ENCODE results near the gene KRT24.

The KRT24 gene

DNA sequence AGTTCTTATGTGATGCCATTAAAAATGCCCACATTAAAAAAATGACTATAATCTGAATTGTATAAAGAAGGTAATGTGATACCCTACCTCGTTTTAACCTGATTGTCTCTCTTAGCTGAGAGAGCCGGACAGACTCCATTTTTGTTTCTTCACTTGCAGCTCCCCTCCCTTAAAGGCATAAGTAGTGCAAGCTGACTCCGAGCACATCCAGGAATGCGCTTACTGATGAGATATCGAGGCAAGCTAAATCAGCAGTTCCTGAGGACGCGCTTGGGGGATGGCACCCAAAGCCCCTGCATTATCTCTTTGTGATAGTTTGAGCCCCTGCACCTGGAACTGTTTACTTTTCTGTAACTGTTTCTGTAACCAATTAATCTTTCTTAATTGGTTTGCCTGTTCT, 6.3 kb downstream of the KRT24 start:
- H3K4me3 ChIP-seq (ENCODE audit: low read length), result no peak overlapping the region
- no peak for DNase-seq (ENCODE audit: low read depth, low spot score)

DNA sequence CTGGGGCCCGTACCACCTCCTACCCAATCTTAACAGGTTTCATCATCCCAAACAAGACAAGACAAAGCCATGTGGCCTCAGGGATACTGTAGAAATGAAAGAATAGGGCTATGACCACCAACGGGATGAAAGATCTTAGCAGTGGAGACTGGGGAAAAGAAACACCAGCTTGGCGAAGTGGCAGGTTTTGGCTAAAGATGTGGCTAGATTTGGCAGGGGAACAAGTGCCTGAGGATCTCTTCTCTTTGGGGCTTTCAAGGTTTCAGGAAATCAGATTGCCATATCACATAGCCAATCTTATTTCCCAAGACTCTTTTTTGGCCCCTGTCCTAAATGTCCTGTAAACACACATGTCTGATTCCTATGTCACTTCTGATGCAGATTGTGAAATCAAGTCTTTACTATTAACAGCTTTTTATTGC, 6.9 kb downstream of the KRT24 start:
- DNase-seq (ENCODE audit: low read depth, low spot score), result no peak
- no peak overlapping the region for H3K4me3 ChIP-seq (ENCODE audit: low read length)

DNA sequence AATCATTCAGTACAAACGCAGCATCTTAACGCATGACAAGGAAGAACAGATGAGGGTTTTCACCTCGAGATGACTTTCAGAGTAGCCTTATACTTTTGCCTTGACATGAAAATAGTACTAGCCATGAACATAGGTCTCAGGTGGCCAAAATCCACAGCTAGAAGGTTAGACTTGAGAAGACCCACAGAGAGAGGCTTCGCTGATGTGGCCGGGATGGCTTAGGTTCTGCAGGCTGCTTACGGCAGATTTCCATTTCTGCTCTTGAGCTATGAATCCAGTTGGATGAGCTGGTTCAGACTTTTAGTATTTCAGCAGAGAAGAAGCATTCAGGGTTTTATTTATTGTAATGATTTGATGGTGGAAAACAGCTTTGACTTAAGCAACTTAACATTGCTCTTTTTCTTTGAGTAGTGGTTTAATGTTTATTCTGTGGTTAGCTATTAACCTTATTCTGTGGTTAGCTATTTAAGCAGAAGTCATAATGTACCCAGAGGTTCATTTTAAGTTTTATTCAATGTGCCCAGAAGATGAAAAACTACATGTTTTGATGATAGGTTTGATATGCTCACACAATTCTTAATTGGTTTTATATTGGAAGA, 7.6 kb downstream of the KRT24 start:
- H3K4me3 ChIP-seq (ENCODE audit: low read length), result no peak overlapping the region
- DNase-seq (ENCODE audit: low read depth, low spot score), result no peak

DNA sequence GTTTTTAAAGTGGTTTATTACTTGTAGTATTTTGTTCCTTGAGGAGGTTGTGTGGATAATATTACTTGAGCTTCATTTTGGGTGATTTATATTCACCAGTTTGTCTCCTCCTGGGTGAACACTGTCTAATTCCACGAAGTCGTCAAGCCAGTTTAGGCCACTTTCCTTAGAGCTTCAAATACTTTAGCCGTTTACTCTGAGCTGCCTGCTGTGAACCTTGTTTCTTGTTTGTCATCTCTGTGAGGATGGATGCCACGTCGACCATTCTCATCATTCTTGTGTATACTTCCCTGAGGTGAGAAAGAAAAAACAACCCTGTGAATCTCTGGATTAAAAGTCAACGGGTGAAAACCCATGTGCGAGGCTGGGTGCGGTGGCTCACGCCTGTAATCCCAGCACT, 9.0 kb downstream of the KRT24 start:
- DNase-seq (ENCODE audit: low read depth, low spot score), result no peak
- no peak overlapping the region for H3K4me3 ChIP-seq (ENCODE audit: low read length)

DNA sequence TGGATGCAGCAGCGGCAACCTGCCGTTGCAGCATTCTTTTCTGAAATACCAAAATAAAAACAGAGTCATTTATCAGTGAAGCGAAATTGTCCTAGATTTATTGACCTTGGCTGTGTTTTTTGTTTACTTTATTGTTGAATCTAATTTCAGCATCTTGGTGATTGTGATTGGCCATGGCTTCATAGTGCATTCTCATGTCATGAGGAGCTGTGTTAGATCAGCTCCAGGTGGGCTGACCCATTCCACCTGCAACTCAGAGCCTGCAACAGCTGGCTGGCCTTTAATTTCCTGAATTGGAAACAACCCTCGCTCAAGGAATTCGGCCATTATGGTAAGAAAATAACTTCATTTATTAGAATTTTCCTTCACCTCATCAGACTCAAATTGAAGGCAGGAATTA, 16.4 kb downstream of the KRT24 start:
- DNase-seq (ENCODE audit: low read depth, low spot score), result no peak

DNA sequence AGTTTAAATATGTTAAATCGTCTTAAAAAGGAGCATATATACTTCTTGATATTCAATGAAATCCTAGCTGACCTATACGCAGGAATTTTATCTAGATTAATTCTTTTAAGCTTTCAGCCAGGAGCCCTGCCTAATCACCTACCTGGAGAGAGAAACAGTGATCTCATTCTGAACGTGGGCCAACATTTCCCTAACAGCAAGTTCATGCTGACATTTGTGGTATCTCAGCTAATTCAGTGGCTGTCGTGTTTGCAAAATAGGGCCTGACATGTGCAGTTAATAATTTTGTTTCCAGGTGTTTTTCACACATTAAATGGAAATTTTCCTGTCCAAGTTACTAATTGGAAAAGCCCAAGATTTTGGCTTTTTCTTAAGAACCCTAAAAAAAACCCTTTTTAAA, 17.4 kb downstream of the KRT24 start:
- DNase-seq (ENCODE audit: low read depth, low spot score), result no peak
- no peak overlapping the region for H3K4me3 ChIP-seq (ENCODE audit: low read length)

More for the DNA sequence above, 16.4 kb downstream of the KRT24 start:
- H3K4me3 ChIP-seq (ENCODE audit: low read length), result no peak overlapping the region

DNA sequence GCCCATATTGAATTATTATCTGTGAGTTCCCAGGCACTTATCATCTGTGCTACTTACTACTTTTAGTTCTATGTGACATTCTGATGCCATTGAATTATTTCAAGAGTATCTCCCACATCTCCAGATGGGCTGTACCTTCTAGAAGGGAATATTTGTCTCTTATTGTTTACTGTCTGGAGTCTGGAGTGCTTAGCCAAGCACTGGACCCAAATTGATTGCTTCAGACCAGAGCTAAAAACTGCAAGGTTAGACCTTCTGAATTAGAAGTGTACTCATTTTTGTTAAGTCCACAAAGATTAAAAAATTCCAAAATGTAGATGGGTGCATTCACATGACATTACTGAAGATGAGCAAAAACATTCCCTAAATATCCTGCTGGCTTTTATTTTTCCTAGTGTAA, 22.6 kb downstream of the KRT24 start:
- no peak for DNase-seq (ENCODE audit: low read depth, low spot score)
- H3K4me3 ChIP-seq (ENCODE audit: low read length), result no peak overlapping the region

DNA sequence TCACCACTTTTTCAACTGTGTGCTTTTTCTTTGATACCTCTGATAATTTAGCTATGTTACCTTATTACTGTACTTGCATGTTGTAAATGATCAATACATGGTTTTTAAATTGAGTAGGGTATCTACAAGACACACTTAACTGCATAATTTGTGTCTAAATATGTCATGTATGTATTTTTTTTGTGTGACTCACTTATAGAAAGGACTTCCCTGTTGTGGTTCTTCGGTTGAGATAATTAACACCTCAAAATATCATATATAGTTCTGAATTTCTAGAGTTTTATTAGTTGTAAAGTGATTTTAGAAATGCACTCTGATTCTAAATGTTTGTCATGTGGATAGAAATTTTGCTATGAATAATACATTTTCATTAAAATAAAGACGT, 24.0 kb downstream of the KRT24 start:
- H3K4me3 ChIP-seq (ENCODE audit: low read length), result no peak overlapping the region
- no peak for DNase-seq (ENCODE audit: low read depth, low spot score)

DNA sequence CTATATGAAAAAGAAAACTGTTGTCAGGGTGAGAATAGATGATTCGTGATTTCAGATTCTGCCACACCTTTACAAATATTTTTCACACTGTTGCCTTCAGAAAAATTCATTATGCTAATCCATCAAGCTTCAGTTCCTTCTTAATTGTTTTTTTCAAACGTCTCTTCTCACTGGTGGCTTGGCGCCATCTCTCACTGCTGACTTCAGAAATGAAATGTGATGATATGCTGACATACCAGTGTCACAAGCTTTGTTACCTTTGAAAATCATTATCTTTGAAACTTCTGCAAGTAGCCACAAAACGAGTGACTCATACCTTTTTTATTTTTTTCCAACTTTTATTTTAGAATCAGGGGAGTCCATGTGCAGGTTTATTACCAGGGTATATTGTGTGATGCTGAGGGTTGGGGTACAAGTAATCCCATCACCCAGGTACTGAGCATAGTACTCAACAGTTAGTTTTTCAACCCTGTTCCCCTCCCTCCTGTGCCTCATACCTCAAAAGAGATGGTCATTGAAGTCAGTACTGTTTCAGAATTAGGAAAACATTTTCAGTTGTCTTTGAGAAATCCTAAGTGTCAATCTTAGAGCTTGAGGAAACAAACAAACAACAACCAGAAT, 24.5 kb downstream of the KRT24 start:
- no peak for DNase-seq (ENCODE audit: low read depth, low spot score)
- H3K4me3 ChIP-seq (ENCODE audit: low read length), result no peak overlapping the region

DNA sequence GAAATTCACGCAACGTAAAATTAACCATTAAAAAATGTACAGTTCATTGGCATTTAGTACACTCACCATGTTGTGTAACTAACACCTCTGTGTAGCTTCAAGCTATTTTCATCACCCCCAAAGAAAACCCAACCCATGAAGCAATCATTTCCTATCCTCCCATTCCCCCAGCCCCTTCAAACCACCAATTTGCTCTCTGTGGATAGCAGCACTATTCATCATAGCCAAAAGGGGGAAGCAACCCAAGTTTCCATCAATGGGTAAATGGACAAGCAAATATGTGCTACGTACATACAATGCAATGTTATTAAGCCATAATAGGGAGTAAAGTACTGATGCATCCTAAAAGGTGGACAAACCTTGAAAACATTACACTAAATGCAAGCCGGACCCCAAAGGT, 27.6 kb downstream of the KRT24 start:
- DNase-seq (ENCODE audit: low read depth, low spot score), result no peak
- no peak overlapping the region for H3K4me3 ChIP-seq (ENCODE audit: low read length)

DNA sequence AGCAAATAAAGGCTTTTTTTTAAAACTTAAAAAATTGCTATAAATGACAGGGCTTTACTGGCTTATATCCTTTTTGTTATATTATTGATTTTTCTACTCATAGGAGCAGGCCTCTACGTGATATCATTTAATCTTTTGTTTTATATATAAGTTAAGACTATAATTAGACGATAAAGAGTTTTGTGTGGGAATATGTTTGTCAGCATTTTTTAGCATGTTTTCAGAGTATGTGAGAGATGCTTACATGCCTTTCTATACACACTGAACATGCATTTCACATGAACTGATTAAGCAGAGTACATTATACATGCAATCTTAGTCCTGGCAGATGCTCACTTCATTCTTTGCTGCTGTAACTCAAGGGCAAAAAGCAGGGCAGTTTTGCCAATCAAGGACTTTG, 30.9 kb downstream of the KRT24 start:
- no peak overlapping the region for H3K4me3 ChIP-seq (ENCODE audit: low read length)
- DNase-seq (ENCODE audit: low read depth, low spot score), result no peak

DNA sequence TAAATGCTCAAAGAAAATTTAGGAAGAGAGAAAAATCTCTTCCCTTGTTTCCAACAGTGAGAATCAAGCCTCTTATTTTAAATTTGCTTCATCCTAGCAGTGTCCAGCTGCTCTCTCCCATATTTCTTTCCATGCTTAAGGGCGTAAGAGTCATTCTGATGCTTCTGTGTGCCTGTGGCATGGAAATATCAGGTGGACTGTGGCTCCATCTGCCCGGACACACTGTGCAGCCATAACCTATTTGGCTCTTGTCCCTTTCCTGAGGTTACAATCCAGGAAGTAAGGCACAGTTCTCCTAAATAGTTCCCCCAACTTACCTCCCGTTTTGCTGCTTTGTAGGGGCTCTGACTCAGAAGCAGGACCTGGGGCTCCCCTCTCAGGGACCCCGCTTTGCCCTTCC, 32.3 kb downstream of the KRT24 start:
- no peak for DNase-seq (ENCODE audit: low read depth, low spot score)
- H3K4me3 ChIP-seq (ENCODE audit: low read length), result no peak overlapping the region

DNA sequence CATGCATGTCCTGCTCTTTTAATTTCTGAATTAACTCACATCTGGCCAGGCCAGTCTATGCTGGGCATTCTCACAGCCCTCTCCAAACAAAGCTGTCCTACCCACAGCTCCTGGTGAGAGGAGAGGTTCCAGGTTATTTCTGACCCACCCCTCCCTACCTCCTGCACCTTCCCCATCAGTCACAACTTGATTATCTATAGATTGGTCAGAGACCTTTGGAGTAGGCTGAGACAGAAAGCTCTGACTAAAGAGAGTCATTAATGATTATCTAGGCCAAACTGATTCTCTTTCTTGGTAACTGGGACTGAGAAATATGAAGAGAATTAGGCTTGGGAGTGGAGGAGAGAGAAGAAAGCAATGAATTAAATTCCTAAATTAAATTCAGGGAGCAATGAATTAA, 37.2 kb downstream of the KRT24 start:
- no peak for DNase-seq (ENCODE audit: low read depth, low spot score)
- no peak overlapping the region for H3K4me3 ChIP-seq (ENCODE audit: low read length)

DNA sequence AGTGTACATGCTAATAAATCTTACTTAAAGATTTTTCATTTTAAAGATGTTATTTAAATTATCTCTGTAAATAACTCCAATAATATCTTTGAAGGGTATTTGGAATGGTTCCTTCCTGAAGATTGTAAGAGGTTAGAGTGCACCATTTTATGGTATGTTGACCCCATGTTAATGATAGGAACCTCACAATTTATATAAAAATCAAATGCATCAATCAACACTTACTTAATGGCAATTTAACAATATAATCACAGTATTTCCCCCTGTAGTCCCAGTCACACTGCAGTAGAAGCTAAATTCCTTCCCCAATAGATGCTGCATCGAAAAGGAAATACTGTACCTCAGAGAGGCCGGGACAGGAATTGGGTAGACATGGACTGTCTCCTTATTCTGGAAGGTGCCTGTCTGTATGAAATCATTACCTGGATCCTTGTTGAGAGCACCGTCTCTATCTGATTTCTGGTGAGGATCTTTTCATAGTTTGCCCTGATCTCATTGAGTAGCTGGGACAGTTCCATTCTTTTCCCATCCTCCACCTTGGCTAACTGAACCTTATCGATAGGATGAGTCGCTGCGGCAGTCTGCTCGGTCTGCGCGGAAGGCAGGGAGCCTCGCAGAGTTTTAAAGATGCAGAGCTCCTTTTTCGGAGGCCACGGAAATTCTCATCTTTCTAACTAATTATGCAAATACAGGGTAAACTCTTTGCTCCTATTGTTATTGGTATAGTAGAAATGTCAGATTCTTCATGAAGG, 38.8 kb downstream of the KRT24 start, which contains the start of gene KRT222:
TSS of gene KRT222 (minus strand) at position 596 of the 752 bp plus-strand sequence. CDS start at position 518, 78 bp downstream.
- no peak within 1 kb of the TSS for H3K4me3 ChIP-seq (ENCODE audit: low read length)
- DNase-seq (ENCODE audit: low read depth, low spot score), result no peak

DNA sequence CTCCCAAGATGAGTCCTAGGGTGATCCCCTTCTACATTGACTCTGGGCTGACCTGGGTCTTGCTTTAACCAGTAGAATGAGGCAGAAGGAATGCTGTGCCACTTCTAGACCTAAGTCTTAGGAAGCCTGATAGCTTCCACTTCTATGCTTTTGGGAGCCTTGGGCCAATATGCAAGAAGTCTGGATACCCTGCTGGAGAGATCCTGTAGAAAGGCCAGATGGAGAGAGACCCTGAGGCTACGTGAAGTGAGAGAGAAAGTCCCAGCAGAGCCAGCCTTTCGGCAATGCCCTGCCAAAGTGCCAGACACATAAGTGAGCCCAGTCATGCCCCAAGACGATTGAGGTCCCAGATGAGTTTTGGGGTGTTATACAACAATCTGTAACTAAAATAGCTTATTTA, 40.3 kb downstream of the KRT24 start:
- DNase-seq (ENCODE audit: low read depth, low spot score), result no peak
- no peak overlapping the region for H3K4me3 ChIP-seq (ENCODE audit: low read length)

DNA sequence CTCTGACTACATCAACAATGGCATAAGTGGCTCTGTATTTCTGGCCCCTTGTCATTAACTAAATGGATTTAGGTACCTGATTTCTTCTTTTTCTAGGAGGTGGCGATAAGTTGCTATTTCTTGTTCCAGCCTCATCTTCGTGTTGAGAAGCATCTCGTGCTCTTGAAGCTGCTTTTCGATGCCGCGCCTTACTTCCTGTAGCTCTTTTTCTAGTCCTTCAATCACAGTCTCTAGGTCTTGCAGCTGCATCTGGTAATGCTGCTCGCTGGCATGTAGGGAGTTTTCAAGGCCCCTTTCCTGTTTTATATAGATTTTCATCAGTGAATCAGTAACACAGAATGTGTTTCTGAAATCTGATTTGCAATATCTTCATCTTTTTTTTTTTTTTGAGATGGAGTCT, 43.6 kb downstream of the KRT24 start:
- H3K4me3 ChIP-seq (ENCODE audit: low read length), result no peak overlapping the region
- DNase-seq (ENCODE audit: low read depth, low spot score), result peak; percentile 9

DNA sequence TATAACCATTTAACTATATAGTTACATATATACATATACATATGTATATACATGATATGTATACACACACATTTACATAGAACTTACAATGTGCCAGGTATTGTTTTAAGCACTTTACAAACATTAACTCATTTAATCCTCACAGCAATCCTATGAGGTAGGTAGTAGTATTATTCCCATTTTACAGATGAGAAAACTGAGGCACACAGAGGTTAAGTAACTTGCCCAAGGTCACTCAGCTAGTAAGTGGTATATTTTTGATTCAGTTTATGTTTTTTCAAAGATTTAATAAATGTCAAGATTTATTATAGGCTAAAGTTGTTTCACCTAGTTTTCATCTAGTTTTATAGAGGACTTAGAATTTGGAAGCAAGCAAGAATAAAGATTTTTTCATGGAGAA, 45.2 kb downstream of the KRT24 start:
- no peak for DNase-seq (ENCODE audit: low read depth, low spot score)
- no peak overlapping the region for H3K4me3 ChIP-seq (ENCODE audit: low read length)

DNA sequence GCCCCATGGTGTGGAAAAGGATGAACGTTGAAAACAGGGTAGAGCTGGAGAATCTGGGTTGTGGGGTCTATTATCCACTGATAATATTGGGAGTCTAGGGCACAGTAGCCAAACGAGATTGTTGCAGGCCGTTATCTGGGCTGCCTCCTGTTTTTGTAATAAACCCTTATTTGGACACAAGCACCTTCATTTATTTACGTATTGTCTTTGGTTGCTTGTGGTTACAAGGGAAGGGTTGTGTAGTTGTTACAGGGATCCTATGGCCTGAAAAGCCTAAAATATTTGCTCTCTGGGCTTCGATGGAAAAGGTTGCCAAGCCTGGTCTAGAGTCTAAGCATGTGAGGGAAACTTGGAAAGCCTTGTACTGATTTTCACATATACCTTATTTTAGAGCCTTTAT, 51.6 kb downstream of the KRT24 start:
- H3K4me3 ChIP-seq (ENCODE audit: low read length), result no peak overlapping the region
- no peak for DNase-seq (ENCODE audit: low read depth, low spot score)

DNA sequence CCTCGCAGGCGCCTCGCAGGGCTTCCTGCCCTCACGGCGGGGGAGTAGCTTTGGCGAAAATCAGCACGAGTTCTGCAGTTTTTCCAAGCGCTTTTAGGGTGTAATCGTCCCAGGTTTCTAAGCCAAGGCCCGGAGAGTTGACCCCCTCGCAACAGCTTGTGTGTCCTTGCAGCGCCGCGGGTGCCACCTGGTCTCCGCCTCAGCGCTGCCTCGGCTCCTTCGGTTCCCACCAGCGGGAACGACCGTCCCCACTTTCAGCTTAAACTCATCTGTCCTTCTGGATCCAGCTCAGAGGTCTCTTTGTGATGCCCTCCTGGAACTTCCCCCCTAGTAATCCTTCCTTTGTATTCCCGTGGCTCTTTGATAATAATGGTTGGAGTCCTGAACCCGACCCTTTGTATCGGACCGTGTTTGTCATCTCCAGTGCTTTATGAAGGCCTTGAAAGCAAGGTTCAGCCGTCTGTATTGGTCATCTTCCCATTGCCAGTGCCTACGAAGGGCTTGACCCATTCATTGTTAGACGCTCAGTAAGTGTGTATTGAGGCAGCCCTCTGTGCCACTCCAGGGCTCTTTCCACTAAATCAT, 55.1 kb downstream of the KRT24 start:
- DNase-seq (ENCODE audit: low read depth, low spot score), result no peak
- H3K4me3 ChIP-seq (ENCODE audit: low read length), result peak overlapping the region; percentile 95
